GM19025 (cell line): ENCODE measurements around the gene CAMSAP2.

Source experiments
- ATAC-seq: cut with Tn5 transposase; IDR thresholded peaks from one replicate; pipeline ENCODE4 v1.9.1; 2021; ENCODE audit warnings: mild to moderate bottlenecking, low read depth, moderate library complexity; ENCODE audit not compliant: unreplicated experiment

CAMSAP2 gene

DNA sequence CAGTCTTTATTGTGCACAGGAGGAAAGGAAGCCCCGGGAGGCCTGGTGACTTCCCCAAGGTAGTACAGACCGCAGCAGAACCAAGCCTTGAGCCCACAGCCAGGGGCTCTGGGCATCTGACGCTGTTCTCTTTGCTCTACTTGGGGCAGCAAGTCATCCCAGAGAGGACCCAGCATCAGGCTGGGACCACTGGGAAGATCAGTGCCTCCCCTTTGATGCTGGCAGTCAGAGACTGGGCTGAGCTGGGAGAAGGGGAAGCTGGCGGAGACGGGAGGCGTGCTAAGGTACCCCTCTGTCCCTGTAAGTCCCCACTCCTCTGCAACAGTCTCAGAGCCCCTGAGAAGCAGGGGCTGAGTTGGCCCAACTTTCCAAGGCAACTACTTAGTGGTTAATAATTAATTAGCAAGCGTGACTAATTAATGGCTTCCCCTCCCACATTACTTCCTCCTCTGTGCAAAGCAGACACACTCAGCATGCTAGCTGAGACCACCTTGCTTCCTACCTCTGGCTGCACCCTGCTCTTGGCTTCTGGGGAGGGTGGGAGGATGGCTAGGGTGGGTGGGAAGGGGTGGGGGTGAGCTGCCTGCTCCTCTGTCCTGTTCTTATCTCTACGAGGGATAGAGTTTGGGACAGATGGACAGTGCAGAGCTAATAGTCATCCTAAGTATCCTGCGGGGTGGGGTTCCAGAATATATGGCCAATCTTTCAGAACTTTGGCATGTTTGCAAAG lies 157.3 kb downstream of the CAMSAP2 start:
- peak; percentile 52 for ATAC-seq

DNA sequence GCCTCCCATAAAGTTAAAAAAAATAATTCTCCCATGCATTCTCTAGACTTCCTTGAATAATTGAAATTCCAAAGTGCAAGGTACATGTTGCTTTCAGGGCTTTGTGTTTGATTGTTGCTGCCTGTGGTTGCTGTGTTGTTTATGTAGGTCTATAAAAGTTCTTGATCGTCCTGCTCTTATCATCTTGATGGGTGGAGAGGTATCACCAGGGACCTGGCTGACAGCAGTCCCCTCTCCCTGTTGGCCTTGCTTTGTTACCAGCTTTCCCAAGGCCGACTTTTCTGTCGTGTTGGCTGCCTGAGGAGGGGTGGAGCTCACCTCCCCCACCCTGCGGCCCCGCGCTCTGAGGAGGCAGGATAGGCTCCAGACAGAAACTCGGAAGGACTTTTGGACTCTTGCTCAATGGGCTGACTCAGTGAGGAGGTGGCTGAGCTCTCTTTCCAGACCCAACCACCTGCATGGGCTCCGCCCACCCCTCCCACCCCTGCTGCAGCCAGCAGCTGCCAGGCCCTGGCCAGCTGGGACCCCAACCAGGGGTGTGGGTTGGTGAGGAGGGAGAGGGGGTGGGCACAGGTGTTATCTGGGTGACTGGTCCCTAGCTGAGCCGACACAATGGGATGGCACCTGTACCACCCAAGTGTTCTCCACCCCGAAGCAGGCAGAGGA lies 158.0 kb downstream of the CAMSAP2 start:
- ATAC-seq = no peak

DNA sequence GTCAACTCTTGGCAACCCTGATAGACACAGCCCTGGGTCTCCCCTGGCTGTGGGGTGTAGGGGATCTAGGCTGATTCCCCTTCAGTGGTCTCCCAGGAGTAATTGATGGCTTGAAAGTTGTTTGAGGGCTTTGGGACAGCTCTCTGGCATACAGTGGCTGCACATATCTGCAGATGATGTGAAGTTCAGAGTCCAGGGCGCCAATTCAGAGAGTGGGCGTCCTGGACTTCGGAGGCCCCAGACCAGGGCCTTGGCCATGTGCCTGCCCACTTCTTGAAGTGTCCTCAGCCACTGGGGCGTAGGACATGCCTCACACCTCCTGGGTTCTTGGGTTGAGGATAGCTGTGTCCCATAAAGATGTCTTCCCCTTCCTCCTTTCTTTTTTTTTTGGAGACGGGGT lies 158.6 kb downstream of the CAMSAP2 start:
- no peak for ATAC-seq

DNA sequence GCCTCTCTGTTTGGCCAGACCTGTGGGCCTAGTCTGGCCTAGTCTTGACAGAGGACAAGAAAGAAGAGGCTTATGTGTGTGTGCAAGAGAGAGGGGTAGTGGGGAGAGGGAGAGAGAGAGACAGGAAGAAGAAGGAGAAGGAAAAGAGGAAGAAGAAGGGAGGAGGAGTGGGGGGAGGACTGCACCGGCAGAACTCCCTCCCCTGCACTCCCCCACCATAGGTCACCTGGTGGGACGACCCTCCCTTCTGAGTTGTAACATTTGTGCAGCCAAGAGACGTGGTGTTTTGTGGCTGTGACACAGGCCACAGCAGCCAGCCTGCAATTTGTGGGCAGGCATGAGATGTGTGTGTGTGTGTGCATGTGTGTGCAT lies 160.3 kb downstream of the CAMSAP2 start:
- no peak for ATAC-seq

DNA sequence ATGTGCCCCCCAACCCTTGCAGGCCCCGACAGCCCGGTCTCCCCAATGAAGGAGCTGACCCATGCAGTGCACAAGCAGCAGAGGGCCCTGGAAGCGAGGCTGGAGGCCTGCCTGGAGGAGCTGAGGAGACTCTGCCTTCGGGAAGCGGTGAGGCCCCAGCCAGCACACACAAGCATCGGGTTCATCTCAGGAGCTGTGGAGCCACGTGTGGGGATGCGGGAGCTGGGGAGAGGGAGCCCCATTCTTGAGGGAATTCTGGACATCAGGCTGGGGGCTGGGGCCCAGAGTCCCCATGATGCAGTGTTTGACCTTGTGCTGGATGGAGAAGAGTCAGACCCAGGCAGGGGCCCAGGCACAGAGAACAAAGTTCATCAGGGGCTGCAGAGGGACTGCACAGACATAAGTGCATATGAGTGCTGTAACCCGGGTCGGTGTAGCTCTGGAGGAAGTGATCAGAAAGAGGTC lies 160.8 kb downstream of the CAMSAP2 start:
- no peak for ATAC-seq

DNA sequence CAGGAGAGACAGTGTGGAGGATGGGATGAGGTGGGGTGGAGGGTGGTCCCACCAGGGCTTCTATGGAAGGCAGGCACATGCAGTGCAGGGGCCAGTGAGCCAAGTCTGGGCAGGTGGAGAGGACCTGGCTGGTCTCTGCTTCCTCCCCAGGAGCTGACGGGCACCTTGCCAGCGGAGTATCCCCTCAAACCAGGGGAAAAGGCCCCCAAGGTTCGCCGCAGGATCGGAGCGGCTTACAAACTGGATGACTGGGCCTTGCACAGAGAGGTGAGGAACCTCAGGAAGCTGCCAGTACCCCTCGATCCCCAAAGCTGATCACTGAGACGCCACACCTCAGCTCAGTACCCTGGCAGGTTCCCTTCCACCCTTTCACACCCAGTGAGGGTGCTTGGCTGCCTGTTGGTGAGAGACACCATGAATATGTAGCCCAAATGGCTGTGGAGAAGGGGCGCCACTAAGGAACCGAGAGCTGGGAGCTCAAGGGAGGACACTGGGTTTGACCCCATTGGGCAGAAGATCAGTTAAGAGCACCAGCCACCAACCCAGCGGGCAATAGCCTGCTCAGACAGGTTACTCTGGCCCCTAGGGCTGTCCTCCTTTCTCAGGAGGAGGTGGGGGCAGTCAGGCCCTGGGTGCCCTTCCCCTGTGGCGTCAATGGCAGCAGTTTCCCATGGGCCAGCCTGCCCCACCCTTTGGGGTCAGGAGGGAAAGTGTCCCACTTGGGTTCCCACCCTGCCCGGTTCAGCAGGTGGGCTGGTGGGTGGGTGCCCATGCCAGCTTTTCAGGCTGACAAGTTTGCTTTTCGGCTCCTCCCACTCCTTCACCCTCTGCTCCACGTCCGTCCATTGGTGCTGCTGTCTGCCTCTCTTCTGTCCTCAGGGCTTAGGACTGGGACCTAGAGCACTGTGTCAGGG lies 161.5 kb downstream of the CAMSAP2 start:
- ATAC-seq = no peak

DNA sequence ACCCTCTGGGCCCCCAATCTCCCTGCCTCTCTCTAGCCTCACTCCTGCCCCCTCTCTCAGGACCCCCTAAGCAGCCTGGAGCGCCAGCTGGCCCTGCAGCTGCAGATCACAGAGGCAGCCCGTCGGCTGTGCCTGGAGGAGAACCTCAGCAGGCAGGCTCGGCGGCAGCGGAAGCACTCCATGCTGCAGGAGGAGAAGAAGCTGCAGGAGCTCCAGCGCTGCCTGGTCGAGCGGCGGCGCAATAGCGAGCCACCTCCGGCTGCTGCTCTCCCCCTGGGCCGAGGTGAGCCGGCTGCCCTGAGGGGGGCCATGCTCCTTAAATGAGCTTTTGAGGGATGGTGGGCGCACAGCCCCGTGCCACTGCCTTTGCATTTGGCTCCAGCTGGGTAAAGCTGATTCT lies 162.2 kb downstream of the CAMSAP2 start:
- ATAC-seq = no peak

DNA sequence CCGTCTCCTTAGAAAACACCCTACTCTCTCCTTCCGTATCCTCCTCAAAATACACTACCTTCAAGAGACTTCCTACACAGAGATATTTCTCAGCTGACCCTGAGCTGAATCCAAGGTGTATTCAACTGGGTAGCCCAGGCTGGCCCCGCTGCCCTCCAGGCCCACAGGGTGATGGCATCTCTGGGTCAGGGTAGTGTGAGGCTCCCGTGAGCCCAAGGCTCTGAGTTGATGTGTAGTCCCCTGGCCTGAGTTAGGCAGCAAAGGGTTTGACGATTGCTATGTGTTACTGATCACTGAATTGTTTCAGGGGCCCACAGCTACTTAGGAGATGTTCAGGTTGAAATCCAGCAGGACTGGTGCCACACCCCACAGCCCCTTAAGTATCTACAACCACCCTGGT lies 162.7 kb downstream of the CAMSAP2 start:
- ATAC-seq = no peak

DNA sequence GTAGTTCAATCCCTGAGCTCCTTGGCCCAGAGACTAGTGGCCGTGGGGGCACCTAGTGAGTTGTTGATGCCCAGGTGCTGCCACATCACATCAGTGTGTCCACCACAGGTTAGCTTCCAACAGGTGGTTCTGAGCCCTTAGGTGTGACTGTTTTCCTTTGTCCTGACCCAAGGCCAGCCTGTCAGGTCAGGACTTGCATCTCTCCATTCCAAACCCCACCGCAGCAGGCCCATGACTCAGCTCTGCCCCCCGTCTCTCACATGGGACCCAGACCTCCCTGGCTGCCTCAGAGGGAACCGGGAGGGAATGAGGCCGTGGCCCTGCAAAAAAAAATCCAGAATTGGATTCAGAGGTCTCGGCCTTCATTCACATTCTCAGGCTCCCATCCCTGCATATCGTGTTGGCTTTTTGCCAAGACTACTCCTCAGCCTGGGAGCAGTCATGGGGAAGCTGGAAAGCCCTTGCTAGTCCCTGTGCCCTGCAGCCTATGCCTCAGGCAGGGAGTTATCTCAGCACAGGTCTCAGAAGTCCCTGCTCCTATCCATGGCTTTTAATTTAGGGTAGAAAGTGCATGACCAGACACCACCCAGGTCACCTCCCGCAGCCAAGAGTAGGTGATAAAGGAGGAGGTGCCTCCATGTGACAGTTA lies 163.2 kb downstream of the CAMSAP2 start:
- no peak for ATAC-seq

DNA sequence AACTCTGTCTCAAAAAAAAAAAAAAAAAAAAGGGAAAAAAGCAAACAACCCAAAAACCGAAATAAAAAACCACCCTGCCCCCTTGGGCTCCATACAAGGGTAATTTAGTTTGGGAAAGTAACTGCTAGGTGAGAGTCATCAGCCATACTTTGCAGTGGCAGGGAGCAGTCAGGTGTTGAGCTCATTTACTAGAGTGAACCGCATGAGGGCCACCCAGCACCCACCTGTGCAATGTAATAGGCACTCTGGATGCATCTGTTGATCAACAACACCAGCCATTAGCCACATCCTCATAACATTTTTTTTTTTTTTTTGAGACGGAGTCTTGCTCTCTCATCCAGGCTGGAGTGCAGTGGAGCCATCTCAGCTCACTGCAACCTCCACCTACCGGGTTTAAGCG lies 165.1 kb downstream of the CAMSAP2 start:
- no peak for ATAC-seq

DNA sequence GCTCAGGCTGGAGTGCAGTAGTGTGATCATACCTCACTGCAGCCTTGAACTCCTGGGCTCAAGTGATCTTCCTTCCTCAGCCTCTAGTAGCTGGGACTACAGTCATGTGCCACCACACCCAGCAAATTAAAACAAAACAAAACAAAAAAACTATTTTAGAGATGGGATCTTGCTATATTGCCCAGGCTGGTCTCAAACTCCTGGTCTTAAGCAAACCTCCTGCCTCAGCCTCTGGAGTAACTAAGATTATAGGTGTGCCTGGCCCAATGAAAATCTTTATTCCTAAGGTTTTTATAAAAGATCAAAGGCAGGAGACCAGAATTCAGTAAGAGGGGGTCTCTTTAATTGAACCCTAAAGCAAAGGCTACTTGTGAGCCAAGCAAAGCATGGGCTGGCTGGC lies 166.1 kb downstream of the CAMSAP2 start:
- ATAC-seq = no peak

DNA sequence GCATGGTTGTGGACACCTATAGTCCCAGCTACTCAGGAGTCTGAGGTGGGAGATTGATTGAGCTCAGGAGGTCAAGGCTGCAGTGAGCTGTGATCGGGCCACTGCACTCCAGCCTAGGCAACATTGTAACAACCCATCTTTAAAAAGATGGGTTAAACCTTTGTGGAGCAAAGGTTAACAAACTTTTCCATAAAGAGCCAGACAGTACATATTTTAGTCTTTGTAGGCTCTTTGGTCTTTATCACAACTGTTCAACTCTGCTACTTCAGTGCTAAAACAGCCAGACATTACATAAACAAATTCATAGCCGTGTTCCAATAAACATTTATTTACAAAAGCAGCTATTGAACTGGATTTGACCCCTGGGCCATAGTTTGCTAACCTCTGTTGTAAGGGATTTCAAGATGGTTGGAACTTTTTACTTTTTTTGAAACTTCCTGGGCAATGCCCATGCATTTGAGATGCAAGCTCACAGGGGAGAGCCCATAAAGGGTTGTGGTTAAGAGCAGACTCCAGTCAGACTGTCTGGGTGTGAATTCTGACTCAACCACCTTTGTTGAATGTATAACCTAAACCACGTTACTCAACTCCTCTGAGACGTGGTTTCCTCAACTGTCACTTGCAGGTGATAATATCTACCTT lies 166.8 kb downstream of the CAMSAP2 start:
- ATAC-seq = peak; percentile 38

DNA sequence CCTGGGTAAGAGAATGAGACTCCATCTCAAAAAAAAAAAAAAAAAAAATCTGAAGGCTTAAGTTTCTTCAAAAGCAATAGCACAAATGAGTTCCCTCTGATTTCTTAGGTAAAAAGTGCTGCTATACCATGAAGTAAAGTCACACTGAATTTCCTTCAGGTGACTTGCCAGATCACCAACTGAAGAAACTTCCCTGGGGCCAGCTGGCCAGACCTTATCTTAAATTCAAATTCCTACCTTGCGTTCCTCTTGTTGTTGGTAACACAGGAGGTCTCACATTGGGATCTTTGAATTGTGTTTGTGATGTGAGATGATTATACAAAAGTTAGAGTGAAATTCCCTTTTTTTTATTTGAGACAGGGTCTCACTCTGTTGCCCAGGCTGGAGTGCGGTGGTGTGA lies 167.8 kb downstream of the CAMSAP2 start:
- ATAC-seq = no peak

DNA sequence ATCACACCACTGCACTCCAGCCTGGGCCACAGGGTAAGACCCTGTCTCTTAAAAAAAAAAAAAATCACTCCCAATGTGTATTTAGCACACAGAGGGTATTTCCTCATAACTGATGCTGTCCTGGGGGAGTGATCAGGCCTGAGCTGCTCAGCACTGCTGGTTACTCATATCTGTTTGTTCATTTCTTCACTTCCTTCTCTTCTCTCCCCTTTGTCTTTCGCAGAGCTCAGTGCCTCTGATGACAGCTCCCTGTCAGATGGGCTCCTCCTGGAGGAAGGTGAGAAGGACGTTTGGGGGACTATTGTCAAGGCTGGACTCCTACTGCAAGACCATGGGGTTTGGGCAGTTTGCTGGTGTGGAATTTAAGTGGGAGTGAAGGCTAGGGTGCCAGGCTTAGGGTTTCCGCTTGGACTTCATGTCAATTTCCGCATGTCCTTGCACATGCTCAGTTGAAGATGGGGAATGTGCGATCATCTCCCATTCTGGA lies 169.0 kb downstream of the CAMSAP2 start:
- ATAC-seq = peak; percentile 48

DNA sequence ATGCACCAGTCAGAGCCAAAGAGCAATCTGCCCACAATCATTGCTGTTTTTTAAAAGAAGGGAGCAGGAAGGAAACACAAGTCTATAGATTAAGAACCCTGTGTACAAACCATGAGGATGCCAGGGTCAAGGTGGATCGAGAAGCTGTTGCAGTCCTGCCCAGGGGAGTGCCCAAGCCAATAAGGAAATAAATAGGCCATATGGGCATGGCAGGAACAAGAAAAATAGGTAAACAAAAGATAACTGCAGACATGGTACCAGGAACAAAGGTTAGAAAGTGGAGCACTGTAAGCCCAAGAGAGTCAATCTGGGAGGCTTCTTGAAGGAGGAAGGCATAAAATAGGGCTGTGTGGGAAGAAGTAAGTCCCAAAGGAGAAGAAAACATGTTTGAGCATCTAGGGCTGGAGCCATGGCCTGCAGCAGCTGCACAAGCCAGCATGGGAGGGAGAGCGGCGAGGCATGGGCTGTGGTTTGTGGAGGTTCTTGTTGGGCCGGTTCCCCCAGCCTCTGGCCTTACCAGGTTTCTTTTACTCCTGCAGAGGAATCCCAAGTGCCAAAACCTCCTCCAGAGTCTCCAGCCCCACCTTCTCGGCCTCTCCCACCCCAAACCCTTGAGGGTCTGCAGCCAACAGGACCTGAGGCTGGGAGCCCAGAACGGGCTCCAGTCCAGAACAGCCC lies 169.6 kb downstream of the CAMSAP2 start:
- ATAC-seq = no peak

DNA sequence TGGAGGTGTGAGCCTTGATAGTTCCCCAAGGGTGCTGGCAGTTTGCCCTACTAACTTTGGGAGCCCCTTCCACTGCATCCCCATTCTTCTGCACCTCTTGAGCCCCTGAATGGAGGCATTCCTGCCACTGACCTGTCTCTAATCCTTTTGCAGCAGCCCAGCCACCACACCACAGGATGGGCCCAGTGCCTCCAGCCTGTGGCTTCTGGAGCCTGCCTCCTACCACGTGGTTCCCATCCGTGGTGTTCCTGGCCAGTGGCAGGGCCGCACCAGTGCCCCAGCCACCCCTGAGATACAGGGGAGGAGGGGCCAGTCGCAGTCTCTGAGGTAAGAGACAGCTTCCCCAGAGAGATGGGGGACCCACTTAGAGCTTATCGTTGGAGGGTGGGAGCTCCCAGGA lies 170.4 kb downstream of the CAMSAP2 start:
- no peak for ATAC-seq

DNA sequence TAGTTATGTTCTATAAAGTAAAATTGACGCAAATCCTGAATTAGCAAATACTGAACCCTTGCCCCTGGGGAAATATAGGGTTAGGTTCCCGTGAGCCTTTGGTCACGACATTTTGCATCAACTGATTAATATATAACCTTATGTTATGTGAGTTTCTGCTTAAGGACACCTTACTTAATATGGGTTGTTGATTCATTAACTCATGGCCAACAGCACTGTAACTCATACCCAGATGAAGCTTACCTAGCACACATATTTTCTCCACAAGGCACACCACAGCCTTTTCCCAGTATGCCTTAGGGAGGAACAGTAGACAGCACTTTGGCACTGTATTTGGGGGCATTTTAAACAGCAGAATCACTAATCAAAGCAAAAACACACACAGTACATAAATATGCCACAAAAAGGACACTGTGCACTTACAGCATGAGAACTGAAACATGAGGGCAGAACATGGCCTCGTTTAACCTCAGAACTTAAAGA lies 171.1 kb downstream of the CAMSAP2 start:
- peak; percentile 47 for ATAC-seq
